Measurements from ENCODE around the gene CA4. TPM values are rescaled to one million over a fixed set of nuclear protein-coding genes. Genes with fewer than 3 reads are reported as not detected.
"Not testable (repeated sequence)": the region's sequence is repeated elsewhere in the genome, so short reads cannot be mapped to it uniquely, and the experiment has no call there.

CA4 gene
- total and polyA plus RNA-seq, 10 donors: 1.7 to 19.3 (median 8.1) TPM

- H3K4me1 ChIP-seq; intact Hi-C loops (cut with DNase I; ENCODE audit: low total_unique reads); H3K27ac ChIP-seq; H3K36me3 ChIP-seq; H3K9me3 ChIP-seq; H3K27me3 ChIP-seq (replicated peaks in 1 of 7): not testable (repeated sequence)
- H3K4me3 ChIP-seq: peak overlapping the region in 1 of 8 donors; percentile 45
- DNase-seq: peak; percentile 9
- WGBS, 5 donors: no CpG with 5 or more reads among the region's 114 CpGs
Observed at GRCh38 chr17:60119807-60120748, 29.7 kb upstream of the CA4 start.

- intact Hi-C loops (cut with DNase I; ENCODE audit: low total_unique reads): no loop called here
- Histone ChIP-seq H3K27me3 (replicated peaks in 1 of 7) (no peaks in the 10 kb centered on the region), H3K4me1 (no peaks in the 10 kb centered on the region), H3K36me3 (peaks cover 0 to 5% (median 0%) of the 10 kb centered on the region in 6 donors), H3K4me3 (no peak overlapping the region), H3K9me3 (no peaks in the 10 kb centered on the region), H3K27ac (no peak overlapping the region)
- TF ChIP-seq POLR2AphosphoS5 (IDR thresholded peaks at IDR 0.05) (no peak), CTCF (IDR thresholded peaks at IDR 0.05 in 8 of 11, conservative IDR thresholded peaks at IDR 0.05 in 3 of 11) (no peak), POLR2A (IDR thresholded peaks at IDR 0.05) (no peak)
- DNase-seq: peak; percentile 30
- WGBS, 5 donors: 67 to 85% (median 83%) methylated on average over 14 of the region's 14 CpGs
Observed at GRCh38 chr17:60127068-60128064, 22.4 kb upstream of the CA4 start.

GRCh38 chr17:60128171-60128859 lies 21.5 kb upstream of the CA4 start:
- WGBS, 5 donors: 72 to 80% (median 74%) methylated on average over 8 of the region's 8 CpGs
- intact Hi-C loops (cut with DNase I; ENCODE audit: low total_unique reads): no loop called here
- TF ChIP-seq POLR2A (IDR thresholded peaks at IDR 0.05): no peak
- no peak for TF ChIP-seq POLR2AphosphoS5 (IDR thresholded peaks at IDR 0.05)
- TF ChIP-seq CTCF (IDR thresholded peaks at IDR 0.05 in 8 of 11, conservative IDR thresholded peaks at IDR 0.05 in 3 of 11): no peak
- no peak overlapping the region for H3K27ac ChIP-seq
- DNase-seq: peak; percentile 14
- peaks cover 0 to 11% (median 0%) of the 10 kb centered on the region in 6 donors for H3K36me3 ChIP-seq
- H3K9me3 ChIP-seq: no peaks in the 10 kb centered on the region
- peaks cover 0 to 5% (median 2%) of the 10 kb centered on the region in 6 donors for H3K4me1 ChIP-seq
- no peak overlapping the region for H3K4me3 ChIP-seq
- no peaks in the 10 kb centered on the region for H3K27me3 ChIP-seq (replicated peaks in 1 of 7)

GRCh38 chr17:60129164-60129563 lies 20.6 kb upstream of the CA4 start:
- no peak for TF ChIP-seq POLR2A (IDR thresholded peaks at IDR 0.05)
- no peak for TF ChIP-seq CTCF (IDR thresholded peaks at IDR 0.05 in 8 of 11, conservative IDR thresholded peaks at IDR 0.05 in 3 of 11)
- no peak for TF ChIP-seq POLR2AphosphoS5 (IDR thresholded peaks at IDR 0.05)
- H3K36me3 ChIP-seq: peaks cover 0 to 12% (median 0%) of the 10 kb centered on the region in 6 donors
- peaks cover 2 to 14% (median 10%) of the 10 kb centered on the region in 6 donors for H3K4me1 ChIP-seq
- no peak for DNase-seq
- no peak overlapping the region for H3K4me3 ChIP-seq
- no peaks in the 10 kb centered on the region for H3K9me3 ChIP-seq
- WGBS, 5 donors: 92 to 98% (median 92%) methylated on average over 4 of the region's 4 CpGs
- no peak overlapping the region for H3K27ac ChIP-seq
- no peaks in the 10 kb centered on the region for H3K27me3 ChIP-seq (replicated peaks in 1 of 7)
- intact Hi-C loops (cut with DNase I; ENCODE audit: low total_unique reads): no loop called here

Measured in spleen (tissue), 11 donors.